Epidermal melanocyte (primary cell): ENCODE results near the gene GRB14.
"Not testable (repeated sequence)": the region's sequence is repeated elsewhere in the genome, so short reads cannot be mapped to it uniquely, and the experiment has no call there.

Experiments
- DNase-seq: peaks from one replicate; pipeline ENCODE4 v3.0.0; 2011; ENCODE audit warnings: low spot score; ENCODE audit not compliant: insufficient read length

The GRB14 gene

DNA sequence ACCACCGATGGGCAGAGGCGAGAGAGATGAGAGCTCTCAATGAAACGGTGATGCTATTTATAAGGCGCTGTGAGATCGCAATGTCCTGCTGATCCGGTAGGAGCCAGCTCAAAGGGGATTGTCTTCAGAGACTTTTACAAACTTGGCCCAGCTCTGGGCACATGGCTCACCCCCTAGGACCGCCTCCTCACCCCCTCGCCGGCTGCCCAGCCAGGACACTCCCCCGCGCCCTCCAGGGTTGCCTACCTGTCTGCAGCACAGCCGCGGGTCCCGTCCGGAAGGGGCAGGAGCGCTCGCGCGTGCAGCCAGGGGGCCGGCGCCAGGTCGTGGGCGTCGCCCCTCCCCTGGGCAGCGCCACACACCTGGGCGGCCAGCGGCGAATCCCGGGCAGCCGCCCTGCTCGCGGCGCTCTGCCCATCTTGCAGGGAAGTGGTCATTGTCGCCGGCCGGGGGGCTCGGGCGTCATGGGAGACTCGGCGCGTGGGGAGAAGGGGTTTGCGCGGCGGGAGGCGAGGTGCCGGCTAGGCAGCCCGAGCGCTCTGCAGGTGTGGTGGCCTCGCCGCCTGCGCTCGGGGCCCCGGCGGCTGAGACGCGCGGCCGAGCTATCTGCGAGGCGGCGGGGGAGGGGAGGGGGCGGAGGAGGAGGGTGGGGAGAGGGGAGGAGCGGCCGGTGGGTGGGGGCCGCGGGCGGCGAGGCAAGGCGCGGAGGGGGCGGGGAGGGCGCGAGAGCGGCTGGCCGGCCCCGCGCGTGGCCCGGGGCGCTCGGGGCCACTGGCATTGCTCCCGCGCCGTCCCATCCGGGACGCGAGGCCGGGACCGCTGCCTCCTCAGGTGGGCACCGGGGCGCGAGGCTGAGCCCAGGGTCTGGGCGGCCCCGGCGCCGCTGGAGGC, at the start of gene GRB14:
GRB14 (minus strand) TSS at position 610 of the 891 bp plus-strand sequence; CDS start at position 437, 173 bp downstream.
- no peak for DNase-seq

DNA sequence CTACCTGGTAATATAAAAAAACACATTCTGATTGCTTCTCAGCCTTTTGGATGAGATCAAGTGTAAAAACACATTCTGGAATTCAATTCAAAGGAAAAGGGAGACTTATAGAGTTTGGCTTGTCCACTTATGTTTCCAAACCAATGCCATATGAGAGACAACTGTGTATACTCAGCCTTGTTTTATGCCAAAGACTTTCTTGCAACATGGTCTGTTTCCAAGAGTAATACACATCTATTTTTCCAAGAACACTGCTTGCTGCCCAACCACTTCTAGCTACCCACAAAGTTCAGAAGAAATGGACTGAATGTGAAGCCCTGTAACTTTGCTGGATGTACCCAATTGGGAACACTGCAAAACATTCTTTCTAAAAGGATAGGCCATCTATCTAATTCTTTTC, 48.0 kb upstream of the GRB14 start:
- DNase-seq, result no peak

DNA sequence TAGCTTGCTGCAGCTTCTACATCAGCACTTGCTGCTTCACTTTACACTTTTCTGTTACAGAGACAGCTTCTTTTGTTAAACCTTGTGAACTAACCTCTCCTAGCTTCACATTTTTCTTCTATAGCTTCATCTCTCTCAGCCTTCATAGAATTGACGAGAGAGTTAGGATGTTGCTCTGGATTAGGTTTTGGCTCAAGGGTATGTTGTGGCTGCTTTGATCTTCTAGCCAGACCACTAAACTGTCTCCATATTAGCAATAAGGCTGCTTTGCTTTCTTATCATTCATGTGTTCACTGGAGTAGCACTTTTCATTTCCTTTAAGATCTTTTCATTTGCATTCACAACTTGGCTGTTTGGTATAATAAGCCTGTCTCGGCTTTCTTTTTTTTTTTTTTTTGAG, 46.3 kb upstream of the GRB14 start:
- DNase-seq, result no peak

DNA sequence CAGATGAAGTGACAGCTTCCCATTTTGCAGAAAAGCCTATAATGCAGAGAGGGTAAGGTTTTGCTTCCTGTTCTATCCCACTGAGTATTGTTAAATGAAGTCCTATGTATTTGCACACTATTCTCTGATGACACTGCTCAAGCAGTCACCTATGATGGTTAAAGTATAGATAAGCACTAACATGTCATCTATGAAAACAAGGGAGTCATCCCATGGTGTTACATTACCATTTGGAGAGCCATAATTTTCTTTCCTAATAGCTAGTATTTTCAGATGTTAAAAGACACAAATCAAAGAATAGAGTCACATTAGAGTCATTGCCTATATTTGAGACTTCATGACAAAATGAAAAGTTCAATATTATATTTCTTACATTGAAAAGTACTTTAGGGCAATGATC, 42.8 kb upstream of the GRB14 start:
- DNase-seq, result no peak

DNA sequence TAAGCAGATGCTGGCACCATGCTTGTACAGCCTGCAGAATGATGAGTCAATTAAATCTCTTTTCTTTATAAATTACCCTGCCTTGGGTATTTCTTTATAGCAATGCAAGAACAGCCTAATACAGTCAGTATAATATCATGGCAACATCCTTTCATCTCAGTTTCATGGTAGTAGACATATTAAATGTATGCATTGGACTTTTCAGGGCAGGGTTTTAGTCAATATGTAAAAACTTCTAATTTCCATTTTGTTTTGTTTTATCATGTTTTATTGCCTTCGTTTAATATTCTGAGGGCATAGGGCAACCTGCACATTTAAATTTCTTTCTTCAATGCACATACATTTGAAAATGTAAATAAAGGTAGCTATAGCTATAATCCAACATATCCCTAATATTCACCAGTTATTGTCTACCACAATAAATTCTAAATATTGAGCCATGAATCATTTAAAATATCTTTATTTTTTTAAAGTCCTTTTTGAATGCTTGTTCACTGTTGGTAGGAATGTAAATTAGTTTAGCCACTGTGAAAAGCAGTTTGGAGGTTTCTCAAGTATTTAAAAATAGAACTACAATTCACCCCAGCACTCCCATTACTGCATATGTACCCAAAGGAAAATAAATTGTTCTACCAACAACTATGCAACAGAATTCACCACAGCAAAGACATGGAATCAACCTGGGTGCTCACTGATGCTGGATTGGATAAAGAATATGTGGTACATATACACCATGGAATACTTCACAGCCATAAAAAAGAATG, 41.8 kb upstream of the GRB14 start:
- no peak for DNase-seq

DNA sequence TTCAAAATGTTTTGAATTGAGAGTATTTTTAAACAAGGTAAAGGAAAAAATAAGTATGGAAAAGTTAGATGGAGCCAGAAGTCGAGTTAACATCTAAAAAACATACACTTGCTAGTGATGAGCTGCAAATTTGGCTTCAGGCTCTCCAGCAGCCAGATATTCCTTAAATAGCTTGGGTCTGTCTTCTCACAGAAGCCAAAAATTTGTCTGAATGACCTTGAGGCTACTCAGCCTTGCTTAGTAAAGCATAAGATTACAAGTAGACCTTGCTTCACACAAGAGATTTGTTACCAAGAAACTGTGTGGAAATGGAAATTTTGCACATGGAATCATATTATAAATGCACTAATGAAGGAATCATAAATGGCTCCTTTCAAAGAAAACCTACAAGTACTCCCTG, 40.8 kb upstream of the GRB14 start:
- DNase-seq, result no peak

DNA sequence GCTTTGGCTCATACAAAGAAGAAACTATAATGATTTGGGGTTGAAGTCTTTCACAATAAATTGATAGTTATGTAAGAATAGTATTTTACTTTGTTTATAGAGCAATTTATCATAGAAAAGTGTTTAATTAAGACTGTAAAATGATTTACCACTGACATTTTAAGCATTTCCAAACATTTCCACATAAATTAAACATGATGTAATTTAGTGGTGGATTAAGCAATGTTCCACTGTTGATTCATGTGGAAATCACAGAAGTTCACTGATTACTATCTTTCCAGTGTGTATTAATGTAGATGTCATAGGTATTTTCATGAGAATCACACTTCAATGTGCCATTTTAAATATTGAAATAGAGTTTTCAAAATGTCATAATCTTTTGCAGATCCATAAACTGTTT, 40.1 kb upstream of the GRB14 start:
- DNase-seq, result no peak

DNA sequence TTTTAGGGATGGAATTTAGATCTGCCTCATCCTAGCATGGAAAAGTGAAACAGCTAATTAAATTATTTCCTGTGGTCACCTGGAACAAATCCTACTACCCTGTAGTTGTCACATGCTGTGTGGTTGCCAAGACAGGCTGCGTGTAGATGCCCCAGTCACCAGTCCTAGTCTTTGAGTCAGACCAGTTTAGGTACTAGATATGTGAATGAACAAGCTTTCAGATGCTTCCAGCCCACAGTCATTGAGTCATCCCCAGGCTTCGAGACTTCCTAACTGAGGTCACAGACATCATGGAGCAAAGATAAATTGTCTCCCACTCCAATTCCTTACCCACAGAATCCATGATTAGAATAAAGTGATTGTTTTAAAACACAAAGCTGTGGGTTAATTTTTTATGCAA, 35.8 kb upstream of the GRB14 start:
- no peak for DNase-seq

DNA sequence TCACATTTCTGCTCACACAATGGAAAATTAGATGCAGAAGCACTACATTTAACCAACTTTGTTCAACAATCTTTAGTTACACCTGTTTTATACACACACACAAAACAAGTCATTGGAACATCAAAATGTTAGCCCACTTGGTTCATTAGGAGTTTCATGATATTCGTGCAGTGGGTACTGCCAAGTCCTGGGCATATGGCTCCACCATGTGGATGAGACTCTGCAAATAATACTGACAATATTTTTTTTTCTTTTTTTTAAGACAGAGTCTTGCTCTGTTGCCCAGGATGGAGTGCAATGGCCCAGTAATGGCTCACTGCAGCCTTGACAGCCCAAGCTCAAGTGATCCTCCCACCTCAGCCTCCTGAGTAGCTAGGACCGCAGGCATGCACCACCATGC, 34.5 kb upstream of the GRB14 start:
- no peak for DNase-seq

DNA sequence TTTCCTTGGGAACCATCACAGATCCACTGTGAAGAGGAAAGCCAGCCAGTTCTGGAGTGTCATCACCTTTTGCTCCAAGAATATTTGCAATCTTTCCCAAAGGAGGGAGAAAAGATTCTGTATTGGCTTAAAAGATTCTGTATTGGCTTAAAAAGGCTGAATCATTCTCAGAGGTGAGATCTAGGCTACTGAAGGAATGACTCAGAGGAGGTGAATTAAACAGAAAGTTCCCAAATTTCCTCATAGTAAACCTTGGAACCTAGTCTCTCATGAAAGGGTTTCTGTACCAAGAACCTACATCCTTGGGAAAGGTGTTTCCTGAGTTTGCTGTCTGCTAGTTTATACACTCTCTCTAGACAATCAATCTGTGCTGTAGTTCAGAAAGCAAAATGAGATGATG, 34.1 kb upstream of the GRB14 start:
- no peak for DNase-seq

DNA sequence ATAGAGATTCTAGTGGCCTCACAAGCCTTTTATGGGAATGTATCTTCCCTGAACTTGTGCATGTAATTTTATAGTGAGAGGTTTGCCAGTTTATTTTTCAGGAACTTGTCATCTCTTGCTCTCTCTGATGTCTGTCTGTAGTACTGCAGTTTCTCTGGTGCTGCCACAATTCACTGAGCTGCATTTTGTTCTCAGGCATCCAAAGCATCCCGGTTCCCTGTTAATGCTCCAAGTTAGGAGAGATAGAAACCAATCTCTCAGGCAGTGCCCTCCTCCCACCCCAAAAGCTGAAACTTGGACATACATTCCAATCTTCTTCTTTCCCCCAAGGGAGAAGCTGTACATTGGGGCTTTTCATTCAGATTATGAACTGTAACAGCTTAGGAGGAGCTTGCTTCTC, 30.1 kb upstream of the GRB14 start:
- DNase-seq, result peak; percentile 25

DNA sequence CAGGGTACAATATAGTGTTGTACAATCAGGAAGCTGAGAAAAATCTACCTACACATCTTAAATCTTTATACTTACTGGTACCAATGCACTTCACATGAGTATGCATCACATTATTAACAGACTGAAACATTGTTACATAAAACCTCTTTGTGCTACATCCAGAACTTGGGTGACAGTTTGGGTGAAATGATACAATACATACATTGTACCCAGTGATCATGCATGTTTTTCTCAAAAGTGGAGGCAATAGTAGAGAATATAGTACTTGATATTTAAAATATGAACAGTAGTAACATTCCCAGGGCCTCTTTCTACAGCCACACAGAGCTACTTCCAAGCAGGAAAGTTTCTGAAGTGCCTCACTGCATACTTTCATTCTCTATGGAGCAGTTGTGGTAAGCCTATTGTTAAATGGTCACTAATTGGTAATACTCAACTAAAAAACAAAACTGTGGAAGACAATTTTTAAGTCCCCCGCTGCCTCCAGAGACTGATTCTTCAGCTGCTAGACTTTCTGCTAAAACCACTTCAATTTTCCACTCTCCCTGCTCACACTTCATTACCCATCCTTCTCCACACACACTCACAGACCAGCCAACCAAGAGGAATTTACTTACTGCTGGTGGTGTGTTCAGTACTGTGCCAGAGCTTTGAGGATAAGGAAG, 22.9 kb upstream of the GRB14 start:
- DNase-seq, result no peak

DNA sequence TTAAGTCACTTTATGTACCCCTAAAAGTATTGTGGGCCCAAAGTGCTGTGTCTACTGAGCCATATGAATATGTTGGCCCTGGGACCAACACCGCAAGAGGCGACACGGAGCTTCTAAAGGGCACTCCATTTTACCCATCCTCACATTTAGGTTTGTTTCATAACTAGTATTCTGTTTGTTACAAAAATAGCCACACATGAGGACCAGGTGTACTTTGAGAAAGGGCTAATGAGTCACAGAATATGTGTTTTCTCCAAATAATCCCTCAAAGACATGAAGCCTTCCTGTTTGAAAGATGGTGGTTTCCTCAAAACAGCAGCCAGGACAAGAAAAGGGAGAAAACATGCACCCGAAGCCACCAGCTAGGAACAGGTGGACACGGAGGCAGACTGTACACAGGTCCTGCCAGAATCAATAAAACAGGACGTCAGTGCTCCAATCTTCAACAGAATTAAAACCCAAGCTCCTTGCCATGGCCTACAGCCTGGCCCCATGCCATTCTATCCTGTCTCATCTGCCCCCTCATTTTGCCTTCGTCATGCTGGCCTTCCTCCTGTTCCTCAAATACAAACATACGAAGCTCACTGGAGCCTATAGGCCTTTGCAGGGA, 21.8 kb upstream of the GRB14 start:
- DNase-seq, result no peak

DNA sequence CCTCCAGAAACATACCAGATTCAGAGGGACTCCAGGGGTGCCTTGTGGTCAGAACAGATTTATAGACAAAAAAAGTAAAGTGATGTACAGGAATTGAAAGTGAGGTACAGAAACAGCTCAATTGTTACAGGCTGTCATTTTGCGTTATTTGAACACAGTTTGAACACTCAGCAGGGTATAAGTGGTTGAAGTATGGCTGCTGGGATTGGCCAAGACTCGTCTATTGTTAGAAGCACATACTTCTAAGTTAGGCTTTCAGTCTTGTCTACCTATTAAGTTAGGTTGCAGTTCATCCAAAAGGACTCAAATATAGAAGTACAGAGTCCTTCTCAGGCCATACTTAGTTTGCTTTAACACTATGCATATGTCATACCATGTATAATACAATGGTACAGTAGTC, 21.0 kb upstream of the GRB14 start:
- DNase-seq, result no peak

DNA sequence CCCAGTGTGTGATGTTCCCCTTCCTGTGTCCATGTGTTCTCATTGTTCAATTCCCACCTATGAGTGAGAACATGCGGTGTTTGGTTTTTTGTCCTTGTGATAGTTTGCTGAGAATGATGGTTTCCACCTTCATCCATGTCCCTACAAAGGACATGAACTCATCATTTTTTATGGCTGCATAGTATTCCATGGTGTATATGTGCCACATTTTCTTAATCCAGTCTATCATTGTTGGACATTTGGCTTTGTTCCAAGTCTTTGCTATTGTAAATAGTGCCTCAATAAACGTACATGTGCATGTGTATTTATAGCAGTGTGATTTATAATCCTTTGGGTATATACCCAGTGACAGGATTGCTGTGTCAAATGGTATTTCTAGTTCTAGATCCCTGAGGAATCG, 7.0 kb upstream of the GRB14 start:
- DNase-seq, result not testable (repeated sequence)

DNA sequence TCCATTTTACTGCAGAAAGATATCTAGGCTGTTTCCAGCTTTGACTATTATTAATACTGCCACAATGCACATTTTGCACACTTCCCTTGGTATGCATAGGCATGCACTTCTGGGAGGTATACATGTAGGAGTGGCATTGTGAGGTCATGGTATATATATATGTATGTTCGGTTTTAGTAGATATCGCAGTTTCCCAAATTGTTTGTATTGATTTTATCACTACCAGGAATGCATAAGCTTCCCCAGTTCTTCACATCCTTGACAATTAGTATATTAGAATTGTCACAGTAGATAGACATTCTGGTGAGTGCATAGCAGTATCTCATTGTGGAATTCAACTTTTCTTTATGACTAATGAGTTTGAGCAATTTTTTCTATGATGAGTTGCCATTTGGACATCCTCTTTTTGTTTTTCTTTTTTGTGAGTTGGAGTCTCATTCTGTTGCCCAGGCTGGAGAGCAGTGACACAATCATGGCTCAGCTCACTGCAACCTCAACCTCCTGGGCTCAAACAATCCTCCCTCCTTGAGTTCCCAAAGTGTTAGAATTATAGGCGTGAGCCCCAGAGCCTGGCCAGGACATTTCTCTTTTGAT, 4.2 kb upstream of the GRB14 start:
- no peak for DNase-seq

DNA sequence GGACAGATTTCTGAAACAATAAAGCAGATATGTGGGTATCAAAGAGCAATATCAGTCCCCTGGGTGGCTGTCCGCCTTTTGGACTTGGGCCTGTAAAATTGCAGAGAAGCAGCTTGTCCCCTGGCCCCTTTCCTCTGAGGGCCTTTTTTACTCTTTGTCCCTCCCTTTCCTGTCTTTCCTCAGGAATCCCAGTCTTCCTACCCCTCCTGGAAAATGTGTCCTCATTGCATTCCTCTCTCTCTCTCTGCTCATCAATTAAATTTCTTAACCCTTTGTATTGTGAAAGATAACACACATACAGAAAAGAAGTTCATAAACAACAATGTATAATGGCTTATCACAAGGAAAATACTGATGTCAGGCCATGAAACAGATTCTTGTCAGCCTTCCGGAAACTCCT, 3.0 kb upstream of the GRB14 start:
- no peak for DNase-seq

DNA sequence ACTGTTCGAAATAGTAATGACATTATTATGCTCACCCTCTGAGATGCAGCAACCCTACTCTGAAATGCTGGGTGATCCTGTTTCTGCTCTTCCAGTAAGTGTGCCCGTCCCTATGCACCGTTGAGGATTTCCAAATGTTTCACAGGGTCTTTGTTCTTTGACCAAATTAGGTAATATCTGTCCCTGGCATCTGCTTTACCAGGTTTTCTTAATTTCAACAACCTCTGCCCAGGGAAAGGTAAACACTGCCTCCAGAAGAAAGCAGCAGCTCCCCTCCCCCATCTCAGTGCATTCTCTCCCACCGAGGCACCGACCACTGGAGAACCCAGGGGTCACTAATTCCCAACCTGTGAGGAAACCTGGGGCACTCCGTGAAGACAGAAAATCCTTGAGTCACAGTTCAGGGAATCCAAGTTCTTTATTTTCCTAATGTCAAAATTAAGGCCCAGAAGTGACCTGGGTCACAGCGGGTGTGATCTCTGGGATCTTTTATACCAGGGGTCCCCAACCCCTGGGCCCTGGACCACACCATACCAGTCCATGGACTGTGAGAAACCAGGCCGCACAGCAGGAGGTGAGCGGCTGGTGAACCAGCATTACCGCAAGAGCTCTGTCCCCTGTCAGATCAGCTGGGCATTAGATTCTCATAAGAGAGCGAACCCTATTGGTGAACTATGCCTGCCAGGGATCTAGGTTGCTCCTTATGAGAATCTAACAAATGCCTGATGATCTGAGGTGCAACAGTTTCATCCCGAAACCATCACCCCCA, 1.2 kb upstream of the GRB14 start:
- DNase-seq, result no peak

DNA sequence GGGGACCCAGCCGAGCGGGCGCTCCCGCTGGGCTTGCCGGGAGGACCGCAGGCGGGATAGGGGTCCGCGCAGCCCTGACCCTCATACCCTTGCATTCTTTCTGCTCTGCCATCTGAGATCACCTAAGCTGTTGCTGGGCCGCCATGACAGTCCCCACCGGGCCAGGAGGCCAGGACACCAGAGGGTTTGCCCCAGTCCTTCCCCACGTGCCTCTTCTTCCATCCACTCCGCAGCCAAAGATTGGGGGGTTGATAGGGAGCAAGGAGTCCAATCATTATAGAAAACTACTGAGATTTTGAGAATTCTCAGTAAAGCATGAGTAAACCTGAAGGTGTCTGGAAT, 453 bp upstream of the GRB14 start:
- no peak for DNase-seq

DNA sequence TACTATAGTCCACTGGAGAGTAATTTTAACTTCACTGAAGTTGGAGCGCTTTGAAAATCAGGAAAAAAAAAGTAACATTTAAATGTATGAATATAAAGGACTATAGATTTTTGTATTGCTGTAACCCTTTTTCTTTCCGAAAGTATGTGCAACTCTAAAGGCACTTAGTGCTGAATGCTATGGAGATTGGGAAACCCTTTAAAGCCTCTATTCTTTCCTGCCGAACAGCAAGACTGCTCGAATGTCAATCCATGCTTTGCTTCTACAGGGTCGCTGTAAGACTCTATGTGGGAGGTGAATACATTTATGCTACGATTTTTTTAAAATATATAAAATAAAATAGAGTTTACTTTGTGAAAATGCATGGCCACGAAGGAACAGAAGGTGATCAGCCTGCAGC, 825 bp downstream of the GRB14 start:
- DNase-seq, result no peak

DNA sequence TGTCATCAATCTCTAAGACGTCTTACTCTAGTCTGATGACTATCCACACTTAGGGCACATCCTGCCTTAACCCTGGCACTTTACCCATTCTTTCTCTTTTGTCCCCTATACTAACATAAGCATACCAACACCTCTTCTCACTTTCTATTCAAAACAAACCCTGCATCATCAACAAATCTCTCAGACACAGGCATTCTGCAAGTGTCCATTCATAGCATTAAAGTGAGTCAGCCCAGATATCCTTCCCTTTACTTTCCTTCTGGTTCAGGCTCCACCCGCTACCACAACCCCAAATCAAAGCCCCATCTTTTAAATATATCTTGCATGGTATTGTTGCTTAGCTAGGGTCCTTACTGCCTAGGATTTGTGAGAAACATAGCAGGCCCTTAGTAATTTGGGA, 3.8 kb downstream of the GRB14 start:
- no peak for DNase-seq
